IMR-90 (cell line): ENCODE results near the gene STEEP1.

Experiments used
- CEBPB ChIP-seq: IDR thresholded peaks from 2 replicates; pipeline ENCODE4 v1.6.1; 2012; ENCODE audit warnings: low read depth, low read length, improper control_type of control experiment
- FOS ChIP-seq: fragments of 150-350 bp; IDR thresholded peaks from 2 replicates; pipeline ENCODE4 v1.6.1; 2016; ENCODE audit warnings: low read depth, low read length
- MAFK ChIP-seq: IDR thresholded peaks from 2 replicates; pipeline ENCODE4 v1.6.1; 2012; ENCODE audit warnings: low read depth, low read length, improper control_type of control experiment
- MXI1 ChIP-seq: IDR thresholded peaks from 2 replicates; pipeline ENCODE4 v1.6.1; 2012; ENCODE audit warnings: low read depth, mild to moderate bottlenecking, low read length, moderate library complexity, borderline replicate concordance
- POLR2A ChIP-seq: IDR thresholded peaks from 2 replicates; pipeline ENCODE4 v1.6.1; 2012; ENCODE audit warnings: mild to moderate bottlenecking, low read depth, low read length
- RAD21 ChIP-seq: IDR thresholded peaks from 2 replicates; pipeline ENCODE4 v1.6.1; 2012; ENCODE audit warnings: low read length, improper control_type of control experiment
- RCOR1 ChIP-seq: IDR thresholded peaks from 2 replicates; pipeline ENCODE4 v1.6.1; 2012; ENCODE audit warnings: mild to moderate bottlenecking, low read length, improper control_type of control experiment; ENCODE audit not compliant: insufficient replicate concordance
- RFX5 ChIP-seq: IDR thresholded peaks from 2 replicates; pipeline ENCODE4 v1.8.0; 2012; ENCODE audit warnings: low read depth, mild to moderate bottlenecking, low read length, moderate library complexity
- SMC3 ChIP-seq: fragments of 150-350 bp; IDR thresholded peaks from 2 replicates; pipeline ENCODE4 v1.6.1; 2016; ENCODE audit warnings: low read depth, mild to moderate bottlenecking, antibody characterized with exemption, low read length, moderate library complexity
- TF ChIP-seq, protein P1 (sequence below): conservative IDR thresholded peaks from 2 replicates; pipeline ENCODE4 v1.5.1; 2012; ENCODE audit warnings: mild to moderate bottlenecking, low read depth, low read length, improper control_type of control experiment
- TF ChIP-seq, protein P2 (sequence below): fragments of 150-350 bp; IDR thresholded peaks from 2 replicates; pipeline ENCODE4 v1.6.1; 2017; ENCODE audit warnings: mild to moderate bottlenecking, antibody characterized with exemption, low read length, low read depth
- TF ChIP-seq, protein P3 (sequence below): fragments of 150-350 bp; IDR thresholded peaks from 2 replicates; pipeline ENCODE4 v1.6.1; 2016; ENCODE audit warnings: low read depth, mild to moderate bottlenecking, low read length, moderate library complexity, borderline replicate concordance

DNA sequence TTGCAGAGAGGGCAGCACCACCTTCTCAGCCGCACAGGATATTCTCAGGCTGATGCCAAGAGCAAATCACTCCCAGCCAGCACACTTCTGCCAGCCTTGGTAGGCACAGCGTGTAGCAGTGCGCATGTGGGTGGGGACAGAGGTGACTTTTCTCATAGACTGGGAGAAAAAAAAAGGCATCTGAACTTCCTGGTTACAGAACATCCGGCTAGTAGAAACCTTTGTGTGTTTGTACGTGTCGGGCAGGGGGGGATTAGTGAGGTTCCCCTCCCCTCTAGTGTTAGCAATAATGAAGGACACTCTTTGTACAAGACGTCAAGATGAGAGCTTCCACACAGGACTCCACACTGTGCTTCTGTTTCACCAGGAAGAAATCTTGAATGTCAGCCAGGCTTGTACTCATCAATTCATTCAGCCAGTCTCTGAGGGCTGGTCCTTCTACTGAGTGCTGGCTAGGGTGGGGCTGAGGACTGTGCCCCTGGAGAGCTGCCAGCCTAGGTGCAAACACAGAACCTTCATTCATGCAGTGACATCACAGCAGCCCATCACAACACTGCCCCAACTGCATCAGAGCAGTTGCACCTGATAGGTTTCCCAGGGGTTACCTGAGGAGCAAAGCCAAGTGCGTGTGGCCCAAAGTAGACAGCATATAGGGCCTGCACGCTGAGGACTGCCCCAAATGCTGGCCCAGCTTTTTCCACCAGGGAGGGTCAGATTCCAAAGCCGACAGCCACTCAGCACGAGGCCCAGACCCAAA lies 62.3 kb downstream of the STEEP1 start:
- TF ChIP-seq, protein P1, sequence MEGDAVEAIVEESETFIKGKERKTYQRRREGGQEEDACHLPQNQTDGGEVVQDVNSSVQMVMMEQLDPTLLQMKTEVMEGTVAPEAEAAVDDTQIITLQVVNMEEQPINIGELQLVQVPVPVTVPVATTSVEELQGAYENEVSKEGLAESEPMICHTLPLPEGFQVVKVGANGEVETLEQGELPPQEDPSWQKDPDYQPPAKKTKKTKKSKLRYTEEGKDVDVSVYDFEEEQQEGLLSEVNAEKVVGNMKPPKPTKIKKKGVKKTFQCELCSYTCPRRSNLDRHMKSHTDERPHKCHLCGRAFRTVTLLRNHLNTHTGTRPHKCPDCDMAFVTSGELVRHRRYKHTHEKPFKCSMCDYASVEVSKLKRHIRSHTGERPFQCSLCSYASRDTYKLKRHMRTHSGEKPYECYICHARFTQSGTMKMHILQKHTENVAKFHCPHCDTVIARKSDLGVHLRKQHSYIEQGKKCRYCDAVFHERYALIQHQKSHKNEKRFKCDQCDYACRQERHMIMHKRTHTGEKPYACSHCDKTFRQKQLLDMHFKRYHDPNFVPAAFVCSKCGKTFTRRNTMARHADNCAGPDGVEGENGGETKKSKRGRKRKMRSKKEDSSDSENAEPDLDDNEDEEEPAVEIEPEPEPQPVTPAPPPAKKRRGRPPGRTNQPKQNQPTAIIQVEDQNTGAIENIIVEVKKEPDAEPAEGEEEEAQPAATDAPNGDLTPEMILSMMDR = no peak
- TF ChIP-seq POLR2A = no peak
- no peak for TF ChIP-seq RAD21
- TF ChIP-seq, protein P2, sequence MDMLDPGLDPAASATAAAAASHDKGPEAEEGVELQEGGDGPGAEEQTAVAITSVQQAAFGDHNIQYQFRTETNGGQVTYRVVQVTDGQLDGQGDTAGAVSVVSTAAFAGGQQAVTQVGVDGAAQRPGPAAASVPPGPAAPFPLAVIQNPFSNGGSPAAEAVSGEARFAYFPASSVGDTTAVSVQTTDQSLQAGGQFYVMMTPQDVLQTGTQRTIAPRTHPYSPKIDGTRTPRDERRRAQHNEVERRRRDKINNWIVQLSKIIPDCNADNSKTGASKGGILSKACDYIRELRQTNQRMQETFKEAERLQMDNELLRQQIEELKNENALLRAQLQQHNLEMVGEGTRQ = no peak
- no peak for TF ChIP-seq MAFK
- TF ChIP-seq FOS = no peak
- TF ChIP-seq SMC3 = no peak
- TF ChIP-seq, protein P3, sequence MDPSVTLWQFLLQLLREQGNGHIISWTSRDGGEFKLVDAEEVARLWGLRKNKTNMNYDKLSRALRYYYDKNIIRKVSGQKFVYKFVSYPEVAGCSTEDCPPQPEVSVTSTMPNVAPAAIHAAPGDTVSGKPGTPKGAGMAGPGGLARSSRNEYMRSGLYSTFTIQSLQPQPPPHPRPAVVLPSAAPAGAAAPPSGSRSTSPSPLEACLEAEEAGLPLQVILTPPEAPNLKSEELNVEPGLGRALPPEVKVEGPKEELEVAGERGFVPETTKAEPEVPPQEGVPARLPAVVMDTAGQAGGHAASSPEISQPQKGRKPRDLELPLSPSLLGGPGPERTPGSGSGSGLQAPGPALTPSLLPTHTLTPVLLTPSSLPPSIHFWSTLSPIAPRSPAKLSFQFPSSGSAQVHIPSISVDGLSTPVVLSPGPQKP = no peak
- TF ChIP-seq MXI1 = no peak
- TF ChIP-seq RFX5 = no peak
- TF ChIP-seq RCOR1 = no peak
- TF ChIP-seq CEBPB = no peak
